LNCaP clone FGC (cell line): ENCODE results near the gene TTLL3.
"Not testable (repeated sequence)": the region's sequence is repeated elsewhere in the genome, so short reads cannot be mapped to it uniquely, and the experiment has no call there.

Experiments used
- DNase-seq: peaks from one replicate; pipeline ENCODE4 v3.0.0-alpha.2; 2011; ENCODE audit warnings: low read depth
- H3K4me3 ChIP-seq: 2 replicates; pipeline ENCODE4 v1.5.1; 2011; ENCODE audit warnings: mild to moderate bottlenecking, low read depth, low read length, control low read depth
- CTCF ChIP-seq: IDR thresholded peaks from 2 replicates; pipeline ENCODE4 v1.5.1; 2012; ENCODE audit warnings: mild to moderate bottlenecking; ENCODE audit not compliant: control insufficient read depth, insufficient read depth; ENCODE audit errors: extremely low read depth

TTLL3 gene

DNA sequence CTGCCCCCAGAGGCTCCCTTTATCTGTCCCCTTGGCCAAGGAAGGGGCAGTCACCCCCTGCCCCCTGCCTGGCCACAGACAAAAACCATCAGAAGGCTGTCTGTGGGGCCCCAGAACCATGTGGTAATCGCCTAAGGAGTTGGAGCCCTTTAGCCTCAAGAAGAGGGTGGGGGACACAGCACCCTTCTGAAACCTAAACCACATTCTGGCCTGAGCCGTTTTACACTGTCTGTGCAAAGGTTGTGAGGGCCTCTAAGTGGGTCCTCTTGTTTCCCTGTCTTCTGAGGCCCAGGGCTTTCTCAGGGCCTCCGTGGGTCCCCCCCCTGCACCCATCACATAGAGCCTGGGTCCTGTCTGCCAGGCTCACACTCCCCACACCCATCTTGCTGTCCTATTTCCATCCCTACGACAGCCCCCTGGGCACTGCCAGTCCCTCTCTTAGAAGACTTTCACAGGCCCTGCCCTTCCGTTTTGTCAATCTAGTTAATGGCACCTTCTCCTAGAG, 51.6 kb downstream of the TTLL3 start:
- H3K4me3 ChIP-seq = no peak overlapping the region
- DNase-seq = no peak
- TF ChIP-seq CTCF = no peak

DNA sequence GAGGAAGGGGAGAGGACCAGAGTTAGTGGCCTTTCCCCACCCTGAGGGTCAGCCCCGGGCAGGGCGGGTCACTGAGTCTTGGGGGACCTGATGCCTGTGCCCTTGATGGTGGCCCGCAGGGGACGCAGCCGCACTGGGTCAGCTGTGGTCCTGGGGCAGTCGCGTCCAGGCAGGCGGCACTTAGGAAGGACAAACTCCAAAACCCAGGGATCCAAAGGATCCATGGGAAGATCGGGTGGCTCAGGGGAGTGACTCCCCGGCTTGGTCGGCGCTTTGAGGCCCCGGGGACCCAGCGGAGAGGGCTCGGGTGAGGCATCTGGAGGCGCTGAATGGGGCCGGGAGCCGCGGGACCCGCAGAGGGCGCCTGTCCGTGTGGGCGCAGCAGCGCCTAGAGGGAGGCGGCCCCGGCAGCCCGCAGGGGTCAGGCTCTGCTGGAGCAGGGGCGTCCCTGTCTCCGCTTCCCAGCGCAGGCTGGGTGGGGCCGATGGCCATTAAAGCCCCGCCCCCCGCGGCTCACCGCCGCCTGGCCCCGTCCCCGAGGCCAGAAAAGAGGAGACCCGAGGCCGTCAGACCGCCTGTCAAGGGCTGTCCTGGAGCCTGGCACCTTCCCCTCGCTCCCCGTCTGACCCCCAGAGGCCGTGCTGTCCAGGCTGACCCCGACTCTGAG, 52.5 kb downstream of the TTLL3 start:
- no peak overlapping the region for H3K4me3 ChIP-seq
- no peak for DNase-seq
- no peak for TF ChIP-seq CTCF

- TF ChIP-seq CTCF = no peak
- DNase-seq = no peak
- no peak overlapping the region for H3K4me3 ChIP-seq
These were observed 53.2 kb downstream of the TTLL3 start for GRCh38 chr3:9863058-9863772.

GRCh38 chr3:9864200-9864927, 54.3 kb downstream of the TTLL3 start:
- DNase-seq = no peak
- TF ChIP-seq CTCF = no peak
- H3K4me3 ChIP-seq = no peak overlapping the region

DNA sequence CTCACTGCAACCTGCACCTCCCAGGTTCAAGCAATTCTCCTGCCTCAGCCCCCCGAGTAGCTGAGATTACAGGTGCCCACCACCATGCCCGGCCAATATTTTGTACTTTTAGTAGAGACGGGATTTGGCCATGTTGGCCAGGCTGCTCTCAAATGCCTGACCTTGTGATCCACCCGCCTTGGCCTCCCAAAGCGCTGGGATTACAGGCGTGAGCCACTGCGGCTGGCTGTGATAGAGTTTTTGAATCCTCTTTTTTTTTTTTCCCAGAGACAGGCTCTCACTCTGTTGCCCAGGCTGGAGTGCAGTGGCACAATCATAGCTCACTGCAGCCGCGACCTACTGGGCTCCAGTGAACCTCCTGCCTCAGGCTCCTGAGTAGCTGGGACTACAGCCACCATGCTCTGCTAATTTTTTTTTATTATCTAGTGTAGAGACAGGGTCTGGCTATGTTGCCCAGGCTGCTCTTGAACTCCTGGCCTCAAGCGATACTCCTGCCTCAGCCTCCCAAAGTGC, 55.1 kb downstream of the TTLL3 start:
- not testable (repeated sequence) for DNase-seq, H3K4me3 ChIP-seq

GRCh38 chr3:9866639-9867038, 56.6 kb downstream of the TTLL3 start:
- DNase-seq = no peak
- no peak for TF ChIP-seq CTCF
- H3K4me3 ChIP-seq = no peak overlapping the region

GRCh38 chr3:9867106-9867505, 57.0 kb downstream of the TTLL3 start:
- H3K4me3 ChIP-seq = no peak overlapping the region
- no peak for DNase-seq
- no peak for TF ChIP-seq CTCF
